ENCODE measurements around the gene PNMA1.

PNMA1 gene

GRCh38 chr14:73721101-73721821 lies 7.1 kb upstream of the PNMA1 start:
- TF ChIP-seq POLR2A (IDR thresholded peaks at IDR 0.05; ENCODE audit: low read depth, low read length): no peak
- DNase-seq (ENCODE audit: insufficient read length, low spot score): no peak
- FAIRE-seq: no peak

GRCh38 chr14:73720636-73721035 lies 6.5 kb upstream of the PNMA1 start:
- no peak for TF ChIP-seq POLR2A (IDR thresholded peaks at IDR 0.05; ENCODE audit: low read depth, low read length)
- FAIRE-seq (no peak), DNase-seq (ENCODE audit: insufficient read length, low spot score) (no peak)

GRCh38 chr14:73719791-73720190 lies 5.6 kb upstream of the PNMA1 start:
- no peak for FAIRE-seq

GRCh38 chr14:73719361-73719760 lies 5.2 kb upstream of the PNMA1 start:
- FAIRE-seq (no peak), DNase-seq (ENCODE audit: insufficient read length, low spot score) (no peak)
- no peak for TF ChIP-seq POLR2A (IDR thresholded peaks at IDR 0.05; ENCODE audit: low read depth, low read length)

More at GRCh38 chr14:73719791-73720190, 5.6 kb upstream of the PNMA1 start:
- no peak for TF ChIP-seq POLR2A (IDR thresholded peaks at IDR 0.05; ENCODE audit: low read depth, low read length)
- no peak for DNase-seq (ENCODE audit: insufficient read length, low spot score)

- no peak for DNase-seq (ENCODE audit: insufficient read length, low spot score)
- no peak for FAIRE-seq
- TF ChIP-seq POLR2A (IDR thresholded peaks at IDR 0.05; ENCODE audit: low read depth, low read length): no peak
These were observed 4.5 kb upstream of the PNMA1 start for GRCh38 chr14:73718418-73719251.

- no peak for TF ChIP-seq POLR2A (IDR thresholded peaks at IDR 0.05; ENCODE audit: low read depth, low read length)
- FAIRE-seq (no peak), DNase-seq (ENCODE audit: insufficient read length, low spot score) (no peak)
These were observed 3.7 kb upstream of the PNMA1 start for GRCh38 chr14:73717711-73718417.

GRCh38 chr14:73717266-73717665 lies 3.1 kb upstream of the PNMA1 start:
- FAIRE-seq (no peak), DNase-seq (ENCODE audit: insufficient read length, low spot score) (no peak)
- TF ChIP-seq POLR2A (IDR thresholded peaks at IDR 0.05; ENCODE audit: low read depth, low read length): no peak

- DNase-seq (ENCODE audit: insufficient read length, low spot score) (no peak), FAIRE-seq (no peak)
- TF ChIP-seq POLR2A (IDR thresholded peaks at IDR 0.05; ENCODE audit: low read depth, low read length): no peak
These were observed 1.5 kb upstream of the PNMA1 start for GRCh38 chr14:73715707-73716106.

- DNase-seq (ENCODE audit: insufficient read length, low spot score) (no peak), FAIRE-seq (no peak)
- TF ChIP-seq POLR2A (IDR thresholded peaks at IDR 0.05; ENCODE audit: low read depth, low read length): no peak
These were observed 485 bp upstream of the PNMA1 start for GRCh38 chr14:73714656-73715081.

- FAIRE-seq (no peak), DNase-seq (ENCODE audit: insufficient read length, low spot score) (no peak)
- no peak for TF ChIP-seq POLR2A (IDR thresholded peaks at IDR 0.05; ENCODE audit: low read depth, low read length)
These were observed 880 bp downstream of the PNMA1 start for GRCh38 chr14:73713206-73713802.

- TF ChIP-seq POLR2A (IDR thresholded peaks at IDR 0.05; ENCODE audit: low read depth, low read length): no peak
- FAIRE-seq (no peak), DNase-seq (ENCODE audit: insufficient read length, low spot score) (no peak)
These were observed 1.5 kb downstream of the PNMA1 start for GRCh38 chr14:73712540-73713180.

GRCh38 chr14:73712071-73712506 lies 2.1 kb downstream of the PNMA1 start:
- TF ChIP-seq POLR2A (IDR thresholded peaks at IDR 0.05; ENCODE audit: low read depth, low read length): no peak
- FAIRE-seq (no peak), DNase-seq (ENCODE audit: insufficient read length, low spot score) (no peak)

GRCh38 chr14:73710737-73711136 lies 3.4 kb downstream of the PNMA1 start:
- FAIRE-seq (no peak), DNase-seq (ENCODE audit: insufficient read length, low spot score) (no peak)
- TF ChIP-seq POLR2A (IDR thresholded peaks at IDR 0.05; ENCODE audit: low read depth, low read length): no peak
